Neural progenitor cell (in vitro differentiated cells): ENCODE measurements around the gene GSE1.

Source experiments
- EZH2 ChIP-seq: fragments of 200-600 bp; sonication (generic); IDR thresholded peaks from 2 replicates; pipeline ENCODE4 v1.6.1; 2017; ENCODE audit warnings: antibody characterized with exemption, mild to moderate bottlenecking, moderate library complexity
- EZH2phosphoT487 ChIP-seq: fragments of 200-600 bp; sonication (generic); IDR thresholded peaks from 2 replicates; pipeline ENCODE4 v1.6.1; 2017; ENCODE audit warnings: antibody characterized with exemption
- TF ChIP-seq, protein P1 (sequence below): fragments of 200-600 bp; sonication (generic); IDR thresholded peaks from 2 replicates; pipeline ENCODE4 v1.5.1; 2017; ENCODE audit warnings: antibody characterized with exemption, mild to moderate bottlenecking

DNA sequence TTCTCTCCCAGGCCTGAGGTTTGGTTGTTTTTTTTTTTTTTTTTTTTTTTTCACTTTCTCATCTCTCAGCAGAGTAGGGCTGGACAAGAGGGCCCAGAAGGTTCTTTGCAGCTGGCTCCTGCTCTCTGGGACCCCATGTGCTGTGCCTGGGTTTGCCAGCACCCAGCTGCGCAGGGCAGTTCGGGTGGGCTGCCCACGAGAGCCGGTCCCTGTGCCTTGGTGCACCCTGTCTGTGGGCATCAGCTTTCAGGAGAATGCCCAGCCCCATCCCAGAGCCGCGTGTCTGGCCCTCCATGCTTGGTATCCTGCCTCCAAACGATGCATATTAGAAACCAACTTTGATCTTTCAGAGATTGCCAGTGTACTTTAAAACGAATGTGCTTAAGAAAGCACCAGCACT is 15.0 kb upstream of the GSE1 start:
- TF ChIP-seq, protein P1, sequence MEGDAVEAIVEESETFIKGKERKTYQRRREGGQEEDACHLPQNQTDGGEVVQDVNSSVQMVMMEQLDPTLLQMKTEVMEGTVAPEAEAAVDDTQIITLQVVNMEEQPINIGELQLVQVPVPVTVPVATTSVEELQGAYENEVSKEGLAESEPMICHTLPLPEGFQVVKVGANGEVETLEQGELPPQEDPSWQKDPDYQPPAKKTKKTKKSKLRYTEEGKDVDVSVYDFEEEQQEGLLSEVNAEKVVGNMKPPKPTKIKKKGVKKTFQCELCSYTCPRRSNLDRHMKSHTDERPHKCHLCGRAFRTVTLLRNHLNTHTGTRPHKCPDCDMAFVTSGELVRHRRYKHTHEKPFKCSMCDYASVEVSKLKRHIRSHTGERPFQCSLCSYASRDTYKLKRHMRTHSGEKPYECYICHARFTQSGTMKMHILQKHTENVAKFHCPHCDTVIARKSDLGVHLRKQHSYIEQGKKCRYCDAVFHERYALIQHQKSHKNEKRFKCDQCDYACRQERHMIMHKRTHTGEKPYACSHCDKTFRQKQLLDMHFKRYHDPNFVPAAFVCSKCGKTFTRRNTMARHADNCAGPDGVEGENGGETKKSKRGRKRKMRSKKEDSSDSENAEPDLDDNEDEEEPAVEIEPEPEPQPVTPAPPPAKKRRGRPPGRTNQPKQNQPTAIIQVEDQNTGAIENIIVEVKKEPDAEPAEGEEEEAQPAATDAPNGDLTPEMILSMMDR, result no peak
- TF ChIP-seq EZH2phosphoT487 (no peak), EZH2 (no peak)
